SU-DHL-6 (cell line): ENCODE data around the gene SKA1.
"Not testable (repeated sequence)": the region's sequence is repeated elsewhere in the genome, so short reads cannot be mapped to it uniquely, and the experiment has no call there.

ENCODE experiments used
- H2AFZ ChIP-seq: fragments of 200-600 bp; sonication (generic); 2 replicates; pipeline ENCODE4 v1.6.1; 2014; ENCODE audit warnings: low read depth, mild to moderate bottlenecking, moderate library complexity, mixed read lengths, antibody characterized with exemption, low read length; ENCODE audit not compliant: severe bottlenecking
- H3F3A ChIP-seq: fragments of 200-600 bp; shearing (Covaris generic); 2 replicates; pipeline ENCODE4 v1.6.0; 2016; ENCODE audit warnings: antibody characterized with exemption, mild to moderate bottlenecking; ENCODE audit not compliant: insufficient read depth
- H3K27ac ChIP-seq: fragments of 200-600 bp; sonication (generic); 2 replicates; pipeline ENCODE4 v1.5.1; 2016; ENCODE audit warnings: low read depth, mild to moderate bottlenecking, low read length, moderate library complexity, mixed read lengths
- H3K27me3 ChIP-seq: fragments of 200-600 bp; sonication (generic), shearing (Covaris generic); 2 replicates; pipeline ENCODE4 v1.6.0; 2014; ENCODE audit warnings: mild to moderate bottlenecking, low read length
- H3K36me3 ChIP-seq: fragments of 200-600 bp; sonication (generic); 2 replicates; pipeline ENCODE4 v1.6.1; 2014; ENCODE audit warnings: mild to moderate bottlenecking, low read length, mixed read lengths
- H3K4me2 ChIP-seq: fragments of 300-600, 200-600 bp; shearing (Covaris generic), sonication (generic); 2 replicates; pipeline ENCODE4 v1.6.0; 2014; ENCODE audit warnings: low read length, low read depth, mild to moderate bottlenecking; ENCODE audit not compliant: poor library complexity, severe bottlenecking
- H3K4me3 ChIP-seq: fragments of 200-600 bp; sonication (generic); 2 replicates; pipeline ENCODE4 v1.5.1; 2014; ENCODE audit warnings: antibody characterized with exemption, low read length, mild to moderate bottlenecking, mixed read lengths; ENCODE audit not compliant: insufficient read depth, poor library complexity, severe bottlenecking
- H3K79me2 ChIP-seq: fragments of 200-600 bp; sonication (generic); 2 replicates; pipeline ENCODE4 v1.6.1; 2014; ENCODE audit warnings: mild to moderate bottlenecking, low read length, moderate library complexity; ENCODE audit not compliant: insufficient read depth
- H3K9ac ChIP-seq: fragments of 200-600 bp; sonication (generic); 2 replicates; pipeline ENCODE4 v1.7.0; 2014; ENCODE audit warnings: mild to moderate bottlenecking, low read length
- H3K9me2 ChIP-seq: fragments of 200-600 bp; sonication (generic); replicated peaks from 2 replicates; pipeline ENCODE4 v1.6.1; 2014; ENCODE audit warnings: low read length; ENCODE audit not compliant: insufficient read depth
- H3K9me3 ChIP-seq: fragments of 200-600 bp; sonication (generic); 2 replicates; pipeline ENCODE4 v1.6.1; 2014; ENCODE audit warnings: low read length, mixed read lengths; ENCODE audit not compliant: insufficient read depth
- H4K20me1 ChIP-seq: fragments of 200-600 bp; sonication (generic); 2 replicates; pipeline ENCODE4 v1.6.1; 2014; ENCODE audit warnings: low read depth, mild to moderate bottlenecking, antibody characterized with exemption, low read length, moderate library complexity, mixed read lengths
- EZH2phosphoT487 ChIP-seq: fragments of 200-600 bp; sonication (generic), shearing (Covaris generic); conservative IDR thresholded peaks from 2 replicates; pipeline ENCODE4 v1.6.1; 2018; ENCODE audit warnings: mild to moderate bottlenecking, antibody characterized with exemption, low read length, moderate library complexity, mixed read lengths
- TF ChIP-seq, protein P1 (sequence below): fragments of 200-600 bp; sonication (generic); IDR thresholded peaks from one replicate; pipeline ENCODE4 v1.5.1; 2017; ENCODE audit warnings: antibody characterized with exemption, mild to moderate bottlenecking, low read length, moderate library complexity; ENCODE audit not compliant: insufficient read depth, poor library complexity, severe bottlenecking

Gene SKA1

DNA sequence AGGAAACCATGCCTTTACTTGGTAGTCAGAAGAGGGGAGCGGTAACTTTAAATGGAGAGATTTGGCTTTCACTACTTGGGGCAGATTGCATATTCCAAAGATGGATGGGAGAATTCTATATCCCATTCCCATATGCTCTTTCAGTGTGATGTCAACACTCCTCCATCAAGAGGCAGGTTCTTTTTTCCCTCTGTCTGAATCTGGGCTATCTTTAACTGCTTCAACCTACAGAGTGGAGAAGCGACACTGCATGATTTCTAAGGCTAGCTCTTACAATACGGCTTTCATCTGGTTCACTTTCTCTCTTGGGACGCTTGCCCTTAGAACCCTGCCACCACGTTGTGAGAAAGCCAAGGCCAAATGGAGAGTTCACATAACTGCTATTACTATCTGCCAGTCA lies 34.4 kb downstream of the SKA1 start:
- Histone ChIP-seq H3K4me3 (no peak overlapping the region), H3F3A (no peaks in the 10 kb centered on the region), H2AFZ (no peak overlapping the region)

DNA sequence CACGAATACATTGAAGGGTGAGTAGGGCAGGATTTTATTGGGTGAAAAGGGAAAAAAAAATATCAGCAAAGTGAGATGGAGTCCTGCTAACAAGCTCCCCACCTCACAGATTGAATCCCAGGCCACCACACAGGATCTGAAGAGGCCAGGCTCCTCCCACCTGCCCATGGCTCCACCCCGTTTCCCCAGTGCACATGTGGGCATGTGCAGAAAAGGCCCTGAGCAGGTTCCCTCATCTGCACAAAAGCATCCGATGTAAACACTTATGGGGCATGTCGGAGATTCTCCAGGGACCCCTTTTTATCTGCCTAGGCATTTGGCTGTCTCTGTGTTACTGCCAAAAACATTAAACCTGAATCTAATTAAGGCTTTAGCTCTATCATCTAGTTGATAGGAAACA lies 35.2 kb downstream of the SKA1 start:
- H3K27ac ChIP-seq, result no peak overlapping the region
- H2AFZ ChIP-seq, result no peak overlapping the region
- H3K4me3 ChIP-seq, result no peak overlapping the region
- no peaks in the 10 kb centered on the region for H3K9me3 ChIP-seq
- H3K9me2 ChIP-seq, result no peaks in the 10 kb centered on the region
- H3K79me2 ChIP-seq, result no peaks in the 10 kb centered on the region
- no peak overlapping the region for H3K4me2 ChIP-seq
- no peaks in the 10 kb centered on the region for H3F3A ChIP-seq
- H4K20me1 ChIP-seq, result no peaks in the 10 kb centered on the region
- no peaks in the 10 kb centered on the region for H3K36me3 ChIP-seq
- no peaks in the 10 kb centered on the region for H3K27me3 ChIP-seq
- H3K9ac ChIP-seq, result no peak overlapping the region
- TF ChIP-seq EZH2phosphoT487, result no peak

More for the DNA sequence above, 34.4 kb downstream of the SKA1 start:
- Histone ChIP-seq H3K36me3 (no peaks in the 10 kb centered on the region), H3K9me2 (no peaks in the 10 kb centered on the region), H3K4me2 (no peak overlapping the region), H3K27me3 (no peaks in the 10 kb centered on the region), H3K79me2 (no peaks in the 10 kb centered on the region), H3K27ac (no peak overlapping the region), H3K9ac (no peak overlapping the region), H4K20me1 (no peaks in the 10 kb centered on the region), H3K9me3 (no peaks in the 10 kb centered on the region)
- TF ChIP-seq EZH2phosphoT487, result no peak
- TF ChIP-seq, protein P1, sequence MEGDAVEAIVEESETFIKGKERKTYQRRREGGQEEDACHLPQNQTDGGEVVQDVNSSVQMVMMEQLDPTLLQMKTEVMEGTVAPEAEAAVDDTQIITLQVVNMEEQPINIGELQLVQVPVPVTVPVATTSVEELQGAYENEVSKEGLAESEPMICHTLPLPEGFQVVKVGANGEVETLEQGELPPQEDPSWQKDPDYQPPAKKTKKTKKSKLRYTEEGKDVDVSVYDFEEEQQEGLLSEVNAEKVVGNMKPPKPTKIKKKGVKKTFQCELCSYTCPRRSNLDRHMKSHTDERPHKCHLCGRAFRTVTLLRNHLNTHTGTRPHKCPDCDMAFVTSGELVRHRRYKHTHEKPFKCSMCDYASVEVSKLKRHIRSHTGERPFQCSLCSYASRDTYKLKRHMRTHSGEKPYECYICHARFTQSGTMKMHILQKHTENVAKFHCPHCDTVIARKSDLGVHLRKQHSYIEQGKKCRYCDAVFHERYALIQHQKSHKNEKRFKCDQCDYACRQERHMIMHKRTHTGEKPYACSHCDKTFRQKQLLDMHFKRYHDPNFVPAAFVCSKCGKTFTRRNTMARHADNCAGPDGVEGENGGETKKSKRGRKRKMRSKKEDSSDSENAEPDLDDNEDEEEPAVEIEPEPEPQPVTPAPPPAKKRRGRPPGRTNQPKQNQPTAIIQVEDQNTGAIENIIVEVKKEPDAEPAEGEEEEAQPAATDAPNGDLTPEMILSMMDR, result no peak

DNA sequence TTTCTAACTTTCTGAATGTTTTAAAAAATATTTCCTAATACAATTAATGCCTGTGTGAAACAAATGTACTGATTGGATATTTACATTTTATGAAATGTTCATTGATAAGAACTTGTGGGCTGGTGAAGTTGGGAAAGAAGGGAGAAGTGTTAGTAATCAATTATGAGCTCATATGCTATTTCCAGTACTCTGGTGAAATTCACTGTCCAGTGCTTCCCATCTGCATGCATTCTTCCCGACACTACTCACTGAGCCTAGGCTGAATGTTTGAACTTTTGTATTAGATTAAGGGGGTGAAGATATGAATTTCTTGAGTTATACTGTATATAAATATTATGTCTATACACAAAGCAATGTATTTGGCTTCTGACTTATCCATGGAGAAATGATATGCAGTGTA lies 36.0 kb downstream of the SKA1 start:
- Histone ChIP-seq H3K36me3 (no peaks in the 10 kb centered on the region), H3K27ac (no peak overlapping the region), H2AFZ (no peak overlapping the region), H4K20me1 (no peaks in the 10 kb centered on the region), H3K9ac (no peak overlapping the region), H3K27me3 (no peaks in the 10 kb centered on the region), H3K4me3 (no peak overlapping the region), H3K9me2 (no peaks in the 10 kb centered on the region), H3F3A (no peaks in the 10 kb centered on the region), H3K9me3 (no peaks in the 10 kb centered on the region), H3K79me2 (no peaks in the 10 kb centered on the region), H3K4me2 (no peak overlapping the region)
- TF ChIP-seq, protein P1, result no peak
- no peak for TF ChIP-seq EZH2phosphoT487

DNA sequence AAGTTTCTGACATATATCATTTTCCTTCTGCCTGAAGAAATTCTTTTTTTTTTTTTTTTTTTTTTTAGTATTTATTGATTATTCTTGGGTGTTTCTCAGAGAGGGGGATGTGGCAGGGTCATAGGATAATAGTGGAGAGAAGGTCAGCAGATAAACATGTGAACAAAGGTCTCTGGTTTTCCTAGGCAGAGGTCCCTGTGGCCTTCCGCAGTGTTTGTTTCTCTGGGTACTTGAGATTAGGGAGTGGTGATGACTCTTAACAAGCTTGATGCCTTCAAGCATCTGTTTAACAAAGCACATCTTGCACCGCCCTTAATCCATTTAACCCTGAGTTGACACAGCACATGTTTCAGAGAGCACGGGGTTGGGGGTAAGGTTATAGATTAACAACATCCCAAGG lies 42.0 kb downstream of the SKA1 start:
- not testable (repeated sequence) for H2AFZ ChIP-seq, H4K20me1 ChIP-seq, H3K4me3 ChIP-seq, H3K79me2 ChIP-seq, H3K36me3 ChIP-seq, H3K9ac ChIP-seq, H3K27me3 ChIP-seq, H3K27ac ChIP-seq, H3K9me2 ChIP-seq, H3F3A ChIP-seq, H3K4me2 ChIP-seq
- H3K9me3 ChIP-seq, result peaks cover 11% of the 10 kb centered on the region

DNA sequence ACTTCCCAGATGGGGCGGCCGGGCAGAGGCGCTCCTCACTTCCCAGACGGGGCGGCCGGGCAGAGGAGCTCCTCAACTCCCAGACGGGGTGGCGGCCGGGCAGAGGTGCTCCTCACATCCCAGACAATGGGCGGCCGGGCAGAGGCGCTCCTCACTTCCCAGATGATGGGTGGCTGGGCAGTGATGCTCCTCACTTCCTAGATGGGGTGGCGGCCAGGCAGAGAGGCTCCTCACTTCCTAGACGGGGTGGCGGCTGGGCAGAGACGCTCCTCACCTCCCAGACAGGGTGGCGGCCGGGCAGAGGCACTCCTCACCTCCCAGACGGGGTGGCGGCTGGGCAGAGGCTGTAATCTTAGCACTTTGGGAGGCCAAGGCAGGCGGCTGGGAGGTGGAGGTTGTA lies 42.9 kb downstream of the SKA1 start:
- H3K4me3 ChIP-seq, H3K9me2 ChIP-seq, H2AFZ ChIP-seq, H3K36me3 ChIP-seq, H3F3A ChIP-seq, H3K79me2 ChIP-seq, H3K27me3 ChIP-seq, H3K27ac ChIP-seq, H3K4me2 ChIP-seq, H4K20me1 ChIP-seq, H3K9ac ChIP-seq: not testable (repeated sequence)
- H3K9me3 ChIP-seq, result peaks cover 11% of the 10 kb centered on the region
